HEK293 (cell line): Measurements from ENCODE around the gene PARP1.
A peak's percentile ranks its signal among the peaks of the same experiment; 100 is the strongest.

ENCODE experiments used
- BCL11A ChIP-seq: fragments of 450-650 bp; formaldehyde crosslinking; IDR thresholded peaks from 2 replicates; pipeline ENCODE4 v1.5.1; 2016; ENCODE audit warnings: low read depth, missing biosample characterization, missing genetic modification characterization
- BCL6B ChIP-seq: fragments of 450-650 bp; formaldehyde crosslinking; IDR thresholded peaks from 2 replicates; pipeline ENCODE4 v1.5.1; 2017; ENCODE audit warnings: missing biosample characterization, missing genetic modification characterization
- GLI4 ChIP-seq: fragments of 450-650 bp; formaldehyde crosslinking; IDR thresholded peaks from 2 replicates; pipeline ENCODE4 v1.5.1; 2016; ENCODE audit warnings: missing biosample characterization, missing genetic modification characterization
- PBX3 ChIP-seq: sonication (generic); formaldehyde crosslinking; IDR thresholded peaks from 2 replicates; pipeline ENCODE4 v1.8.1; 2022; ENCODE audit warnings: mild to moderate bottlenecking, moderate library complexity, missing genetic modification reagents
- PRDM1 ChIP-seq: fragments of 450-650 bp; formaldehyde crosslinking; IDR thresholded peaks from 2 replicates; pipeline ENCODE4; 2016; ENCODE audit warnings: missing biosample characterization, missing genetic modification characterization
- REST ChIP-seq: fragments of 450-650 bp; formaldehyde crosslinking; IDR thresholded peaks from 2 replicates; pipeline ENCODE4 v1.5.1; 2016; ENCODE audit warnings: missing biosample characterization, missing genetic modification characterization
- SP2 ChIP-seq: fragments of 450-650 bp; formaldehyde crosslinking; IDR thresholded peaks from 2 replicates; pipeline ENCODE4 v1.5.1; 2016; ENCODE audit warnings: missing biosample characterization, missing genetic modification characterization
- SP7 ChIP-seq: fragments of 450-650 bp; formaldehyde crosslinking; IDR thresholded peaks from 2 replicates; pipeline ENCODE4 v1.5.1; 2016; ENCODE audit warnings: missing biosample characterization, missing genetic modification characterization
- ZBTB17 ChIP-seq: fragments of 450-650 bp; formaldehyde crosslinking; IDR thresholded peaks from 2 replicates; pipeline ENCODE4 v1.5.1; 2016; ENCODE audit warnings: missing biosample characterization, missing genetic modification characterization
- ZFP3 ChIP-seq: fragments of 450-650 bp; formaldehyde crosslinking; IDR thresholded peaks from 2 replicates; pipeline ENCODE4 v1.5.1; 2016; ENCODE audit warnings: low read depth, missing biosample characterization, missing genetic modification characterization
- ZNF155 ChIP-seq: fragments of 450-650 bp; formaldehyde crosslinking; IDR thresholded peaks from 2 replicates; pipeline ENCODE4 v1.5.1; 2016; ENCODE audit warnings: missing biosample characterization, missing genetic modification characterization
- ZNF169 ChIP-seq: fragments of 450-650 bp; formaldehyde crosslinking; IDR thresholded peaks from 2 replicates; pipeline ENCODE4 v1.5.1; 2016; ENCODE audit warnings: missing biosample characterization, missing genetic modification characterization
- ZNF23 ChIP-seq: fragments of 450-650 bp; formaldehyde crosslinking; IDR thresholded peaks from 2 replicates; pipeline ENCODE4 v1.5.1; 2016; ENCODE audit warnings: missing biosample characterization, missing genetic modification characterization, borderline replicate concordance
- ZNF324 ChIP-seq: fragments of 450-650 bp; formaldehyde crosslinking; IDR thresholded peaks from 2 replicates; pipeline ENCODE4 v1.5.1; 2016; ENCODE audit warnings: missing biosample characterization, missing genetic modification characterization
- ZNF335 ChIP-seq: fragments of 450-650 bp; formaldehyde crosslinking; conservative IDR thresholded peaks from 2 replicates; pipeline ENCODE4 v1.5.1; 2016; ENCODE audit warnings: missing biosample characterization, missing genetic modification characterization
- ZNF354C ChIP-seq: fragments of 450-650 bp; formaldehyde crosslinking; IDR thresholded peaks from 2 replicates; pipeline ENCODE4 v1.5.1; 2016; ENCODE audit warnings: missing biosample characterization, missing genetic modification characterization, low read depth, borderline replicate concordance
- ZNF366 ChIP-seq: fragments of 450-650 bp; formaldehyde crosslinking; conservative IDR thresholded peaks from 2 replicates; pipeline ENCODE4 v1.5.1; 2016; ENCODE audit warnings: missing biosample characterization, missing genetic modification characterization
- ZNF37A ChIP-seq: fragments of 450-650 bp; IDR thresholded peaks from 2 replicates; pipeline ENCODE4 v1.5.1; 2018; ENCODE audit warnings: missing biosample characterization, missing genetic modification characterization
- ZNF558 ChIP-seq: fragments of 450-650 bp; formaldehyde crosslinking; IDR thresholded peaks from 2 replicates; pipeline ENCODE4 v1.5.1; 2016; ENCODE audit warnings: missing biosample characterization, missing genetic modification characterization
- ZNF560 ChIP-seq: fragments of 450-650 bp; formaldehyde crosslinking; IDR thresholded peaks from 2 replicates; pipeline ENCODE4 v1.5.1; 2017; ENCODE audit warnings: missing biosample characterization, missing genetic modification characterization, borderline replicate concordance
- ZNF561 ChIP-seq: fragments of 450-650 bp; IDR thresholded peaks from 2 replicates; pipeline ENCODE4 v1.5.1; 2018; ENCODE audit warnings: missing biosample characterization, missing genetic modification characterization, borderline replicate concordance
- ZNF623 ChIP-seq: fragments of 450-650 bp; formaldehyde crosslinking; IDR thresholded peaks from 2 replicates; pipeline ENCODE4 v1.5.1; 2016; ENCODE audit warnings: missing biosample characterization, missing genetic modification characterization
- ZNF777 ChIP-seq: fragments of 450-650 bp; formaldehyde crosslinking; IDR thresholded peaks from 2 replicates; pipeline ENCODE4 v1.5.1; 2017; ENCODE audit warnings: missing biosample characterization, missing genetic modification characterization, borderline replicate concordance
- ZNF792 ChIP-seq: fragments of 450-650 bp; formaldehyde crosslinking; IDR thresholded peaks from 2 replicates; pipeline ENCODE4 v1.5.1; 2016; ENCODE audit warnings: missing biosample characterization, missing genetic modification characterization
- TF ChIP-seq, protein P1 (sequence below): fragments of 450-650 bp; formaldehyde crosslinking; IDR thresholded peaks from 2 replicates; pipeline ENCODE4 v1.5.1; 2016; ENCODE audit warnings: missing biosample characterization, missing genetic modification characterization
- TF ChIP-seq, protein P2 (sequence below): fragments of 450-650 bp; IDR thresholded peaks from 2 replicates; pipeline ENCODE4 v1.5.1; 2018; ENCODE audit warnings: missing biosample characterization, missing genetic modification characterization
- TF ChIP-seq, protein P3 (sequence below): fragments of 450-650 bp; formaldehyde crosslinking; IDR thresholded peaks from 2 replicates; pipeline ENCODE4 v1.5.1; 2016; ENCODE audit warnings: missing biosample characterization, missing genetic modification characterization
- TF ChIP-seq, protein P4 (sequence below): fragments of 450-650 bp; formaldehyde crosslinking; optimal IDR thresholded peaks from 2 replicates; pipeline ENCODE3; 2016; ENCODE audit warnings: missing biosample characterization, mild to moderate bottlenecking, missing genetic modification characterization

The PARP1 gene

DNA sequence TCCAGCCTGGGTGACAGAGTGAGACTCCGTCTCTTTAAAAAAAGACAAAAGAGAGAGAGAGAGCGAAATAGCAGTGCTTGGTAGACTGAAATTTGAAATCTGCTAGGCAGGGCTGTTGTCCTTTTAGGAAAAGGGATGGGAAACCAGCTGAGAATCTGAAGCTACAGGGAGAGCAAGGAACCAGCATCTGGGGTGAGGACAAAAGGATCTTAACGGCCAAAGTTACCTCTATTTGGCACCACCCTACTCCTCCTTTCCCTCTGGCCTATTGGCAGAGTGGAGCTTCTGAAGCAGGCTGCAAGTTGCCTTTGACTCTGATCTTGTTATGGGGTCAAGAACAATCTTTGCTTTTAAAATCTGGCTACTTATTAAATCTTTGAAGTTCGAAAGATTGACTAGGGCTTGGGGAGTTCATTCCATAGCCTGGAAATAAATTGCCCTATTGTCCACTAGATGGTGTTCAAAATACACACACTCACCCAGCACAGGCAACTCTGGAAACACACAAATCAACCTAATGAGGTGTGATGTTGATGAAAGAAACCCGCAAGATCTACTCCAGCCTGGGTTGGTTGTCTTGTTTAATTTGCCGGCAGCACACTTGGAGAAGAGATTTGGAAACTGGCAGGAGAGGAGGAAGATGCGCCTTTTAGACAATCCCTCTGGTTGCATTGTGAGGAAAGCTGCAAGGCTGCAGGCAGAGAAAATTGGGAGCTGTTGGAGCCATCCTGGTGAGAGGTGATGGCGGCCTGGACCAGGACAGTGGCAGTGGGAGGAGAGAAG, 16.5 kb upstream of the PARP1 start (continued):
- TF ChIP-seq ZNF777 (tag by site-specific recombination): no peak
- TF ChIP-seq SP2 (tag by site-specific recombination): no peak
- TF ChIP-seq ZNF23 (tag by site-specific recombination): no peak
- TF ChIP-seq ZNF37A (tag by site-specific recombination): no peak
- TF ChIP-seq BCL6B (tag by site-specific recombination): no peak
- TF ChIP-seq GLI4 (tag by site-specific recombination): no peak
- TF ChIP-seq, protein P1, sequence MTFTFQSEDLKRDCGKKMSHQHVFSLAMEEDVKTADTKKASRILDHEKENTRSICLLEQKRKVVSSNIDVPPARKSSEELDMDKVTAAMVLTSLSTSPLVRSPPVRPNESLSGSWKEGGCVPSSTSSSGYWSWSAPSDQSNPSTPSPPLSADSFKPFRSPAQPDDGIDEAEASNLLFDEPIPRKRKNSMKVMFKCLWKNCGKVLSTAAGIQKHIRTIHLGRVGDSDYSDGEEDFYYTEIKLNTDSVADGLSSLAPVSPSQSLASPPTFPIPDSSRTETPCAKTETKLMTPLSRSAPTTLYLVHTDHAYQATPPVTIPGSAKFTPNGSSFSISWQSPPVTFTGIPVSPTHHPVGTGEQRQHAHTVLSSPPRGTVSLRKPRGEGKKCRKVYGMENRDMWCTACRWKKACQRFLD (tag by site-specific recombination): no peak
- no peak for TF ChIP-seq ZFP3 (tag by site-specific recombination)
- TF ChIP-seq ZNF354C (tag by site-specific recombination): no peak
- TF ChIP-seq, protein P2, sequence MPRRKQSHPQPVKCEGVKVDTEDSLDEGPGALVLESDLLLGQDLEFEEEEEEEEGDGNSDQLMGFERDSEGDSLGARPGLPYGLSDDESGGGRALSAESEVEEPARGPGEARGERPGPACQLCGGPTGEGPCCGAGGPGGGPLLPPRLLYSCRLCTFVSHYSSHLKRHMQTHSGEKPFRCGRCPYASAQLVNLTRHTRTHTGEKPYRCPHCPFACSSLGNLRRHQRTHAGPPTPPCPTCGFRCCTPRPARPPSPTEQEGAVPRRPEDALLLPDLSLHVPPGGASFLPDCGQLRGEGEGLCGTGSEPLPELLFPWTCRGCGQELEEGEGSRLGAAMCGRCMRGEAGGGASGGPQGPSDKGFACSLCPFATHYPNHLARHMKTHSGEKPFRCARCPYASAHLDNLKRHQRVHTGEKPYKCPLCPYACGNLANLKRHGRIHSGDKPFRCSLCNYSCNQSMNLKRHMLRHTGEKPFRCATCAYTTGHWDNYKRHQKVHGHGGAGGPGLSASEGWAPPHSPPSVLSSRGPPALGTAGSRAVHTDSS (tag by site-specific recombination): 0 out of 2 replicates have a peak, but pooled peaks have one; percentile 25
- TF ChIP-seq ZNF335: peak; percentile 24; the same call in 1 of the 2 replicates
- no peak for TF ChIP-seq ZNF792 (tag by site-specific recombination)
- peak; percentile 86 for TF ChIP-seq ZBTB17 (tag by site-specific recombination)
- TF ChIP-seq ZNF324 (tag by site-specific recombination): 0 out of 2 replicates have a peak, but pooled peaks have one; percentile 44
- no peak for TF ChIP-seq ZNF155 (tag by site-specific recombination)
- TF ChIP-seq SP7 (tag by site-specific recombination): no peak
- TF ChIP-seq ZNF366 (tag by site-specific recombination): peak; percentile 35; the same call in 1 of the 2 replicates
- TF ChIP-seq, protein P3, sequence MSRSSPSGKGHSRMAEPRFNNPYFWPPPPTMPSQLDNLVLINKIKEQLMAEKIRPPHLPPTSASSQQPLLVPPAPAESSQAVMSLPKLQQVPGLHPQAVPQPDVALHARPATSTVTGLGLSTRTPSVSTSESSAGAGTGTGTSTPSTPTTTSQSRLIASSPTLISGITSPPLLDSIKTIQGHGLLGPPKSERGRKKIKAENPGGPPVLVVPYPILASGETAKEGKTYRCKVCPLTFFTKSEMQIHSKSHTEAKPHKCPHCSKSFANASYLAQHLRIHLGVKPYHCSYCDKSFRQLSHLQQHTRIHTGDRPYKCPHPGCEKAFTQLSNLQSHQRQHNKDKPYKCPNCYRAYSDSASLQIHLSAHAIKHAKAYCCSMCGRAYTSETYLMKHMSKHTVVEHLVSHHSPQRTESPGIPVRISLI (tag by site-specific recombination): no peak
- TF ChIP-seq, protein P4, sequence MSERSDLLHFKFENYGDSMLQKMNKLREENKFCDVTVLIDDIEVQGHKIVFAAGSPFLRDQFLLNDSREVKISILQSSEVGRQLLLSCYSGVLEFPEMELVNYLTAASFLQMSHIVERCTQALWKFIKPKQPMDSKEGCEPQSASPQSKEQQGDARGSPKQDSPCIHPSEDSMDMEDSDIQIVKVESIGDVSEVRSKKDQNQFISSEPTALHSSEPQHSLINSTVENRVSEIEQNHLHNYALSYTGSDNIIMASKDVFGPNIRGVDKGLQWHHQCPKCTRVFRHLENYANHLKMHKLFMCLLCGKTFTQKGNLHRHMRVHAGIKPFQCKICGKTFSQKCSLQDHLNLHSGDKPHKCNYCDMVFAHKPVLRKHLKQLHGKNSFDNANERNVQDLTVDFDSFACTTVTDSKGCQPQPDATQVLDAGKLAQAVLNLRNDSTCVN (tag by site-specific recombination): no peak
- no peak for TF ChIP-seq BCL11A (tag by site-specific recombination)
- TF ChIP-seq ZNF560 (tag by site-specific recombination): no peak
- TF ChIP-seq ZNF561: peak; percentile 95
- TF ChIP-seq PRDM1 (tag by site-specific recombination): no peak
- TF ChIP-seq ZNF169 (tag by site-specific recombination): no peak
- TF ChIP-seq ZNF623 (tag by site-specific recombination): no peak
- peak; percentile 32; the same call in 1 of the 2 replicates for TF ChIP-seq ZNF558 (tag by site-specific recombination)
- TF ChIP-seq REST (tag by site-specific recombination): no peak
- no peak for TF ChIP-seq PBX3 (CRISPR knock-in tag)
